HG03103 (cell line): ENCODE data around the gene EVA1A.

Experiments used
- ATAC-seq: cut with Tn5 transposase; IDR thresholded peaks from one replicate; pipeline ENCODE4 v1.9.1; 2021; ENCODE audit warnings: low read depth; ENCODE audit not compliant: unreplicated experiment

Gene EVA1A

GRCh38 chr2:75592030-75592429 is 31.3 kb upstream of the EVA1A start:
- ATAC-seq, result no peak

DNA sequence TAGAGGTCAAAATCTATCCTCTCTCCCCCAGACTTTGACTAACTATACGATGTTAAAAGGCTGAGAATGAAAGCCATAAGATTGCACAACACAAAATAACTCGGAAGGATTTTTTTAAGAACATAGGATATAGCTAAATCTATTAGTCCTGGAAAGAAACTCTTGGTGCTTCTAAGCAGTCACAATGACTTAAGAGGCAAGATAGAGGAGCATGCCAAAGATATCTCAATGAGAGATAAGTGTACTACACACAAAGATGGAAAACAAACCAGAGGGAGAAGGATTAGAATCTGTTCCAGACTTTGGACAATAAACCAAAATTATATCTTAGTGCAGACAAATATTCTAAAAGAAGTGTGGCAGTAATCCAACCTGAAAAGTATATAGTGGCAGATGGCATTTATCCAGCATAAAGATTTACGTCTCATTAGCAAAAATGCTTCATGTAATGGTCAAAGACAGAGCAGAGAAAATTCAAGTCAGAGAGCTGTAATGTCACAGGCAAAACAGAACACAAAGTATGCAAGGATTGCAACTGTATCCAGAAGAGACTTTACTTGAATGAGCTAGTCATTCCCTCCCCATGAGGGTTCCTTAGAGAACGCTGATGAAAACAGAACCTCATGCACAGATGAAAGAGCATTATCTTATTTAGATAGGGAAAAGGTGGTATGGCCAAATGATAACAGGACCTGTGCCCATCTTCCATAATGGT is 28.8 kb upstream of the EVA1A start:
- no peak for ATAC-seq

- no peak for ATAC-seq
Observed at GRCh38 chr2:75587954-75588587, 27.3 kb upstream of the EVA1A start.

GRCh38 chr2:75586971-75587370 is 26.2 kb upstream of the EVA1A start:
- ATAC-seq, result no peak

- no peak for ATAC-seq
Observed at GRCh38 chr2:75582840-75583239, 22.1 kb upstream of the EVA1A start.

DNA sequence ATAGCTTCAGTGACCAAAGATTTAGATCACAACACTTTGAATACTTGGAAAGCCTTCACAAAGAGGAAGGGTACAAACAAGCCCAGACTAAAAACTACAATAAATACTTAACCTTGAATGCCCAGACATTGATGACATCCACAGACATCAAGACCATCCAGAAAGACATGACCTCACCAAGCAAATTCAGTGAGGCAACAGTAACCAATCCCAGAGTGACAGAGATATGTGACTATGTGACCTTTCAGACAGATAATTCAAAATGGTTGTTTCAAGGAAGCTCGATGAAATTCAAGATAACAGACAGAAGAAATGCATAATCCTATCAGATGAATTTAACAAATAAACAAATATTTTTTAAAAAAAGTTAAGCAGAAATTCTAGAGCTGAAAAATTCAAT is 19.9 kb upstream of the EVA1A start:
- no peak for ATAC-seq

DNA sequence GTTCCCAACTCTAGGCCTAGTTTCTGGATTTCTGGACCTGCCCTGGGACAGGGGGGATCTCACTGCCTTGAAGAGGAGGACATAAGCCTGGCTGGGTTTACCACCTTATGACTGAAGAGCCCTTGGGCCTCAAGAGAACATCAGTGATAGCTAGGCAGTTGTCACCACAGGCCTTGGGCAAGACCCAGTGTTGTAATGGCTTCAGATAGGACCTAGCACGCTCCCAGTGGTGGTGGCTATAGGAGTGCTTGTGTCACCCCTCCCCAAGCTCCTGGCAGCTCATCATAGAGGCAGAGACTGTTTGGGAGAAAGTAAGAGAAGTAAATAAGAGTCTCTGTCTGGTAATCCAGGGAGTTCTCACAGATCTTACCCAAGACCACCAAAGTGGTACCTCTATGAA is 19.4 kb upstream of the EVA1A start:
- no peak for ATAC-seq

- ATAC-seq, result no peak
Observed at GRCh38 chr2:75579186-75579585, 18.4 kb upstream of the EVA1A start.

GRCh38 chr2:75577280-75577679 is 16.5 kb upstream of the EVA1A start:
- ATAC-seq, result no peak

- ATAC-seq, result no peak
Observed at GRCh38 chr2:75574106-75574505, 13.4 kb upstream of the EVA1A start.

DNA sequence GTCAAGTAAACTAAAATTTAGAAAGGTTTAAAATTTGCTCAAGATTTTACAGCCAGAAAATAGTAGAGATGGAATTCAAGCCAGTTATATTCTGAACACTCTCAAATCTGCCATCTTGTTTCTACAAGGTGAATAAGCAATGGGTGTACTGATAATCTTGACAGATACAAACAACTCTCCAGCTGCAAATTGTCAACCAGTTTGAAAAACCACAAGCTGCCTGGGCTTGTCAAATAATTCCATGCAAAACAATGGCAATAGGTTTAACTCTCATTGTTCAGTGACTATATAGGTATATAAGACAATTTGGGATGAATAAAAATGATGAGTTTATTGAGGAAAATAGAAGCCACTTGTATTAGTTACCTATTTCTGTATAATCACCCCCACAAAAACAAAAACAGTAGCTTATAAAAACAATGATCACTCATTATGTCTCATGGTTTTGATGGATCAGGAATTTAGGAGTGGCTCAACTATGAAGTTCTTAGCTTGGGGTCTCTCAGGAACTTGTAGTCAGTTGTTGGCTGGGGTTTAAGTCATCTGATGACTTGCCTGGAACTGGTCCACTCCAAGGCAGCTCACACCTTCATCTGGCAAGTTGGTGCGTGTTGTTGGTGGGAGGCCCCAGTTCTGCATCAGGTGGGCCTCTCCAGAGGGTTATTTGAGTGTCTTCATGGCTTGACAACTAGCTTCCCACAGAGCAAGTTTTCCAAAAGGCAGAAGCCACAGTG is 12.6 kb upstream of the EVA1A start:
- ATAC-seq, result no peak

DNA sequence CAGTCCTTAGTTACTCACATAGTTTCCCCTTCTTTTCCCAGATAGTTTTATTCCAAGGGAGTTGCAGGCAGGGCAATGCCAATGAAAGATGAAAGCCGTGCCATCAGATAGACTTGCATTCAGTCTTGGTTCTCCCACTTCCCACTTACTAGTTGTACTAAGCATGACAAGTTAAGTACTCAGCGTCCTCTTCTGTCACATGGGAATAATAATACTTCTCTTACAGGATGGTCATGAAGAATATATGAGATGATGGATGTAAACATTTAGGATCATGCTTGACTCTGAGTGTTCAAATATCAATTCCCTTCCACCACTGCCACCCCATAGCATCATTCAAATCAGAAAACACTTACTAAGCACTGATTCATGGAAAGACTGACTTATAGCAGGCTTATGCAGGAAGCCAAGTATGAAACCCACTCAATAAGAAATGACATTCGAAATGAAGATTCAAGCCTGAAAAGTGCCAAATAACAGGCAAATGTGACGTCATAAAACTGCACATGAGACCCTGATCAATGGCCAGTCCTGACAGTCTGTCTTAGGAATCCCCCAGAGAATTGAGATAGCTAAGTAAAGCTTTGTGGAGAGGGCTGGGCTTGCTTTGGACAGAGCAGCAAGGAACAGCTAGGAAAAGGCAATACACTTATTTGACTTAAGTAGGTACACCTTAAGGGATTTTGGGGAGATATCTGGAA is 11.1 kb upstream of the EVA1A start:
- no peak for ATAC-seq

DNA sequence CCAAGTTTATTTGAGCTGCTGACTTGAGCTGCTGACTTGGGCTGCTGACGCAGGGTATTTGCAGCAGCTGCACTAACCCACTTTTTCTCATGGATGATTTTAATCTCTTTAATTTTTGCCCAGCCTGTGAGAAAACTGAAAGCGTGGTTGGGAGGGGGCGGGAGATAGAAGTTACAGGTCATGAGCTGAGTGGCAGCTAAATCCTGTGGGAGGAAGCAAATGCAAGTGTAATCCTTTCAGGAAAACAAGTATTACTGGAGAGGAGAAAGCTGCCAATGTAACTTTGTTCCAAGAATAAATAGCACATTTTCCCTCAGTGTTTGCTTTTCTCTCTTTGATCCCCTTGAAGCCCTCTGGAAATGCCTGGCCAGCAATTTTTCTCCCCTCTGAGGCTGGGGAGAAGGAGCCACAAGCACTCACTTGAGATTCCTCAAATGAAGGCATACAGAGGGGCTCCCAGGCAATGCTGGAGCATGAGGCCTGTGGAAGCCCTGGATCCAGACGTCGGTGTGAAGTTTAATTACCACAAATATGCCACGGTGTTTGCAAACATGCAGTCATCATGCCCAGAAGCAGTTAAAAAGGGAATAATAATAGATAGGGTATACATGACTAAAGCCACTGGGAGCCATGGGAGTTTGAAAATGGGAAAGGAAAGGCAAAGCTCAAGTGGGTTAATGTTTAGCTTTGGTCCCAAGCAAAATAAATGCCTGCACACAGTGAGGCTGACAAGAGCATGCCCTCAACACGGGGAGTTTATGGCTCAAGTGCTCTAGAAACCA is 10.4 kb upstream of the EVA1A start:
- ATAC-seq, result no peak

GRCh38 chr2:75570024-75570947 is 9.5 kb upstream of the EVA1A start:
- ATAC-seq, result no peak

GRCh38 chr2:75569546-75569945 is 8.8 kb upstream of the EVA1A start:
- ATAC-seq, result no peak

- ATAC-seq, result no peak
Observed at GRCh38 chr2:75568174-75568573, 7.4 kb upstream of the EVA1A start.

DNA sequence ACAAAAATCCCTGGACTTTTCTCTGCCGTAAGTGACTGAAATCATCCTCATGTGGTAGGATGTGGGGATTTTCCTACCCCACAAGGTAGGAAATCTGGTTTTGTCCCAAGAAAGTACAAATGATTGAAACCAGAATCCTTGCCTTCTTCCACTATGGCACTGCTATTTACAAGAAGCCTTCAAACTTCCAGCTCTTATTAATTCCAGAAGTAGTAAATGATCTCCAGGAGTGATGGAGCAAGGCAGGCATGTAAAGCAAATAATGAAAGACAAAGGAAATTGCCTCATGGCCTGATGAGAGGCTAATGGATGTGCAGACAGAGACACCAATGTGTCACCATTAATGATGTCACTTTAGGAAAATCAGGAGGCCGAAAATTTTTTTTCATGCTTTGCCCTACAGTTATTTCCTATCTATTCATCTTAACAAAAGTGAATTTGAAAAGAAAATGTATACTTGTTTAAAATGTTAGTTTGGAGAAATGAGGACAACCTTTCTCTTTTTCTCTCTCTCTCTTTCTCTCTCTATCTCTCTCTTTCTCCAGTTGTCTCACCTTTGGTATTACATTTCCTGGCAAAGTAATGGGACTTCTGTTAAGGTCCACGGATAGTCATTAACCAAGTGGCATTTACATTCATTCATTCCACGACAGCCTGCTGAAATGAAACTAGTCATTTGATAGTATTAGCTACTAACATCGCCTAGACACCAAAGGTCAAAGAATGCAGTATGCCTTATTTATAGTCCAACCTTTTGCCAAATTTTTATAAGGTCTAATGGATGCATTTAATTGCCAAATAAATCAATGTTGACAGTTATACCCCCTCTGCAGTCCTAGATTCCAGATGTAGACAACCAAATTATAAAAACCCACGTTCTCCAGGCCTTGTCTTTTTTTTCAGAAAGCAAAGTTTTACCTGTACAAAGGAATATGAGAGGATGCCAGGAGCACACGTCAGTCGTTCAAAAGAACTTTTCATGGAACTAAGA is 5.0 kb upstream of the EVA1A start:
- ATAC-seq, result no peak

- no peak for ATAC-seq
Observed at GRCh38 chr2:75564713-75565359, 4.1 kb upstream of the EVA1A start.
